HFF-Myc (cell line): Measurements from ENCODE around the gene BLOC1S3.

Experiments
- DNase-seq: peaks from one replicate; pipeline ENCODE4 v3.0.0-alpha.2; 2011; ENCODE audit warnings: low read depth; ENCODE audit errors: extremely low read depth
- H3K4me3 ChIP-seq: replicated peaks from 2 replicates; pipeline ENCODE4 v1.5.1; 2011; ENCODE audit warnings: low read depth, mild to moderate bottlenecking, control low read depth, low read length
- CTCF ChIP-seq: IDR thresholded peaks from 2 replicates; pipeline ENCODE4 v1.5.1; 2012; ENCODE audit warnings: mild to moderate bottlenecking, low read depth, low read length, control low read depth; ENCODE audit errors: missing control alignments

BLOC1S3 gene

GRCh38 chr19:45151821-45152503, 26.6 kb upstream of the BLOC1S3 start:
- H3K4me3 ChIP-seq, result no peak overlapping the region
- TF ChIP-seq CTCF, result no peak
- no peak for DNase-seq

- no peak for DNase-seq
- no peak overlapping the region for H3K4me3 ChIP-seq
- no peak for TF ChIP-seq CTCF
These were observed 25.9 kb upstream of the BLOC1S3 start for GRCh38 chr19:45152504-45153338.

DNA sequence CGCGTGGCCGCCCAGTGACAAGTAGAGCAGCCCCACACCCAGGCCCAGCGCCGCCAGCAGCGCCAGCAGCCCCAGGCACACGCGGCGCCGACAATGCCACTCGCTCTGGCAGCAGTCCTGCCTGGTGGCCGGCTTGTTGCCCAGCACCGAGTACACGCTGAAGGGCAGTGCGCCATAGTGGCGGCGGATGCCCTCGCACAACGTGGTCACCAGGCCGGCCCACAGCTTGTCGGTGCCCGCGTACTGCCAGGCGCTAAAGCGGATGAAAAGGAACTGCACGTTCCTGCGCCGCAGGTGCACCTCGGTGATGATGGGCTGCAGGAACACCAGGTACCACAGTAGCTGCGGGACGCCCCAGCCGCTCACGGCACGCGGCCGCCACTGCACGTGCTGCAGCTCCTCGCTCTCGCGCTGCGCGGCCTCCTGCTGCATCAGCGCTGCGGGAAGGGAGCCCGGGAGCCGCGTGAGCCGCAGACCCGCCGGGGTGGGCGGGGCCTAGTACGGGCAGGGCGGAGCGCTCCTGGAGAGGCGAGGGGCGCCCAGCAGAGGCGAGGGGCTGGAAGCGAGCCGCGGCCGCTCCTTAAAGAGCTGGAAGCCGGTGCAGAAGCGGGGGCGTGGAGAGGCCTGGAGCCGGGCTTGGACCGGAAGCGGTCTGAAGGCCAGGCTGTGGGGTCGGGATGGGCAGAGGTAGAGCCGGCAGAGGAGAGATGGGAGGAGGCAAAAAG, 25.1 kb upstream of the BLOC1S3 start:
- H3K4me3 ChIP-seq, result no peak overlapping the region
- no peak for DNase-seq
- no peak for TF ChIP-seq CTCF

GRCh38 chr19:45154064-45154827, 24.3 kb upstream of the BLOC1S3 start:
- no peak overlapping the region for H3K4me3 ChIP-seq
- TF ChIP-seq CTCF, result no peak
- DNase-seq, result peak; percentile 32

DNA sequence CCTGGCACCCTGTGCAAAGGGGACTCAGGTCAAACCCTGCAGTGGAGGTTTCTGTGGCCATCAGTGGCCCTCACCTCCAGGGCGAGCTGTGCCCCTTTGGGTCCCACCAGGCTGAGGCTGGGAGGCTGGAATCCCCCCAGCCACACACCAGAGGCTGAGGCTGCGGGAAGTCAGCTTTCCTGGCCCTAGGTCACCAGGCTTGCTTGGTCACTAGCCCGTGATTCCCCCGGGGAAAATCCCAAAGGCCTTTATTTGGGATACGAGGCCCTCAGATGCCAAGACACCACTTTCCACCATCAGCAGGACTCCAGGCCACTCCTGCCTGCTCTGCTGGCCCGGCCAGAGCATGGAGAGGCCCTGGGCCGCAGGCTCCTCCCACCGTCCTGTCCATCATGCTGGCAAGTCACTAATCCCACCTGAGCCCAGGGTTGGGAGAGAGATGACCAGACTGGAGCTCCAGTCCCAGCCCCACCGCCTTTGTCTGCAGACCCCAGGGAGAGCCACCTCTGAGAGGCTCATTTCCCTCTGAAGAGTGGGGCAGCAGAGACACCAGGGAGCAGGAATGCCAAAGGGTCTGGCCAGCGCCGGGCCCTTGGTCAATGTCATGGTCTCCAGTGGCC, 22.5 kb upstream of the BLOC1S3 start:
- no peak for DNase-seq
- no peak for TF ChIP-seq CTCF
- H3K4me3 ChIP-seq, result no peak overlapping the region

DNA sequence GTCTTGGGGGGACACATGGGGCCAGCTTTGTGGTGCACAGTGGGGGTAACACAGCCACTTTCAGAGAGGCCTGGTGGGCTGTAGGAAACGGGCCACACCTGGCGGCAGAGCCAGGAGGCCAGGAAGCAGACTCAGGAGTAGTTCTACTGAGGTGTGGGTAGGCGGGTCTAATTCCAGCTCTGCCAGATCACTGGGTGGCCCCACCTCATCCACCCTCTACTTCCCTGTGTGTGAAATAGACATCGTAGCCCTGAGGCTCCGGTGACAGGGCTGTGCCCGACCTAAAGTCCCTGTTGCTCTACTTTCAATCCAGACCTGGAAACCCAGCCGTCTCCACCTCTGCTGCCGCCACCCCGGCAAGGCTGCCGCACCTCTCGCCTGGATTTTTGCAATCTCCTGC, 21.8 kb upstream of the BLOC1S3 start:
- DNase-seq, result no peak
- no peak for TF ChIP-seq CTCF
- H3K4me3 ChIP-seq, result no peak overlapping the region
